GM19328 (cell line): Measurements from ENCODE around the gene LYRM7.
"Not testable (repeated sequence)": the region's sequence is repeated elsewhere in the genome, so short reads cannot be mapped to it uniquely, and the experiment has no call there.

Experiments
- ATAC-seq: cut with Tn5 transposase; IDR thresholded peaks from one replicate; pipeline ENCODE4 v1.9.1; 2021; ENCODE audit warnings: mild to moderate bottlenecking, moderate library complexity; ENCODE audit not compliant: unreplicated experiment

LYRM7 gene

GRCh38 chr5:131171276-131171810 is 599 bp downstream of the LYRM7 start:
- no peak for ATAC-seq

GRCh38 chr5:131180407-131180806 is 9.7 kb downstream of the LYRM7 start:
- ATAC-seq: no peak

GRCh38 chr5:131182839-131183238 is 12.1 kb downstream of the LYRM7 start:
- no peak for ATAC-seq

- ATAC-seq: no peak
These were observed 14.9 kb downstream of the LYRM7 start for GRCh38 chr5:131185523-131186104.

- no peak for ATAC-seq
These were observed 16.0 kb downstream of the LYRM7 start for GRCh38 chr5:131186561-131187256.

- ATAC-seq: no peak
These were observed 22.4 kb downstream of the LYRM7 start for GRCh38 chr5:131193106-131193505.

GRCh38 chr5:131193897-131194296 is 23.2 kb downstream of the LYRM7 start:
- ATAC-seq: not testable (repeated sequence)

- ATAC-seq: no peak
These were observed 24.0 kb downstream of the LYRM7 start for GRCh38 chr5:131194725-131195124.

- ATAC-seq: no peak
These were observed 25.0 kb downstream of the LYRM7 start for GRCh38 chr5:131195696-131196095.

- ATAC-seq: no peak
These were observed 25.6 kb downstream of the LYRM7 start for GRCh38 chr5:131196331-131196730.

- ATAC-seq: no peak
These were observed 27.9 kb downstream of the LYRM7 start for GRCh38 chr5:131198625-131199024.

- ATAC-seq: no peak
These were observed 29.8 kb downstream of the LYRM7 start for GRCh38 chr5:131200560-131200959.

GRCh38 chr5:131204964-131205363 is 34.2 kb downstream of the LYRM7 start:
- ATAC-seq: no peak

GRCh38 chr5:131206061-131206460 is 35.3 kb downstream of the LYRM7 start:
- ATAC-seq: no peak

GRCh38 chr5:131206772-131207171 is 36.0 kb downstream of the LYRM7 start:
- no peak for ATAC-seq

GRCh38 chr5:131209175-131209505 is 38.4 kb downstream of the LYRM7 start:
- ATAC-seq: no peak

- ATAC-seq: peak; percentile 89
These were observed 38.9 kb downstream of the LYRM7 start for GRCh38 chr5:131209506-131210150.

GRCh38 chr5:131210151-131210510 is 39.4 kb downstream of the LYRM7 start:
- peak; percentile 2 for ATAC-seq

GRCh38 chr5:131211669-131212068 is 40.9 kb downstream of the LYRM7 start:
- ATAC-seq: no peak

GRCh38 chr5:131212471-131213021 is 41.8 kb downstream of the LYRM7 start:
- no peak for ATAC-seq

GRCh38 chr5:131214609-131215227 is 44.0 kb downstream of the LYRM7 start:
- no peak for ATAC-seq
